ENCODE data around the gene C17orf114.
A peak's percentile ranks its signal among the peaks of the same experiment; 100 is the strongest.

Gene C17orf114

GRCh38 chr17:4789951-4790704 is 12.0 kb downstream of the C17orf114 start:
- no peaks in the 10 kb centered on the region for H3K36me3 ChIP-seq (ENCODE audit: control insufficient read depth, insufficient read depth, low read length)
- H3K9ac ChIP-seq (ENCODE audit: low read length) = peak overlapping the region; percentile 56
- H3K4me1 ChIP-seq (ENCODE audit: control insufficient read depth, insufficient read depth, low read length) = no peaks in the 10 kb centered on the region
- no peaks in the 10 kb centered on the region for H3K27me3 ChIP-seq (ENCODE audit: control insufficient read depth, insufficient read depth, low read length)
- peak overlapping the region; percentile 89 for H3K27ac ChIP-seq (ENCODE audit: low read depth, low read length)
- H3K4me3 ChIP-seq (ENCODE audit: low read length) = peak overlapping the region; percentile 80

GRCh38 chr17:4789701-4789950 is 12.5 kb downstream of the C17orf114 start:
- H3K4me1 ChIP-seq (ENCODE audit: control insufficient read depth, insufficient read depth, low read length) = no peaks in the 10 kb centered on the region
- H3K27ac ChIP-seq (ENCODE audit: low read depth, low read length) = peak overlapping the region; percentile 89
- peak overlapping the region; percentile 80 for H3K4me3 ChIP-seq (ENCODE audit: low read length)
- no peaks in the 10 kb centered on the region for H3K27me3 ChIP-seq (ENCODE audit: control insufficient read depth, insufficient read depth, low read length)
- H3K36me3 ChIP-seq (ENCODE audit: control insufficient read depth, insufficient read depth, low read length) = no peaks in the 10 kb centered on the region
- peak overlapping the region; percentile 56 for H3K9ac ChIP-seq (ENCODE audit: low read length)

- Histone ChIP-seq H3K27ac (ENCODE audit: low read depth, low read length) (peak within 1 kb of the TSS; percentile 89), H3K27me3 (ENCODE audit: control insufficient read depth, insufficient read depth, low read length) (no peaks in the 10 kb centered on the region), H3K4me3 (ENCODE audit: low read length) (peak within 1 kb of the TSS; percentile 80), H3K36me3 (ENCODE audit: control insufficient read depth, insufficient read depth, low read length) (no peaks in the 10 kb centered on the region), H3K4me1 (ENCODE audit: control insufficient read depth, insufficient read depth, low read length) (no peaks in the 10 kb centered on the region), H3K9ac (ENCODE audit: low read length) (peak within 1 kb of the TSS; percentile 56)
These were observed 13.1 kb downstream of the C17orf114 start, which contains the start of gene GLTPD2 for GRCh38 chr17:4788807-4789700. Gene GLTPD2, plus strand, starts transcription at chr17:4788964. Its CDS starts 48 bp downstream, at chr17:4789012.

GRCh38 chr17:4788159-4788806 is 13.8 kb downstream of the C17orf114 start:
- no peak overlapping the region for H3K27ac ChIP-seq (ENCODE audit: low read depth, low read length)
- peak overlapping the region; percentile 80 for H3K4me3 ChIP-seq (ENCODE audit: low read length)
- no peaks in the 10 kb centered on the region for H3K4me1 ChIP-seq (ENCODE audit: control insufficient read depth, insufficient read depth, low read length)
- no peaks in the 10 kb centered on the region for H3K36me3 ChIP-seq (ENCODE audit: control insufficient read depth, insufficient read depth, low read length)
- H3K27me3 ChIP-seq (ENCODE audit: control insufficient read depth, insufficient read depth, low read length) = no peaks in the 10 kb centered on the region
- no peak overlapping the region for H3K9ac ChIP-seq (ENCODE audit: low read length)

GRCh38 chr17:4786516-4786915 is 15.6 kb downstream of the C17orf114 start:
- H3K4me1 ChIP-seq (ENCODE audit: control insufficient read depth, insufficient read depth, low read length) = no peaks in the 10 kb centered on the region
- no peak overlapping the region for H3K27ac ChIP-seq (ENCODE audit: low read depth, low read length)

GRCh38 chr17:4786106-4786511 is 16.0 kb downstream of the C17orf114 start, which contains the start of gene VMO1:
Gene VMO1, minus strand, starts transcription at chr17:4786364. Its CDS starts 12 bp downstream, at chr17:4786352.
- H3K27me3 ChIP-seq (ENCODE audit: control insufficient read depth, insufficient read depth, low read length) = peaks cover 8% of the 10 kb centered on the region
- H3K9ac ChIP-seq (ENCODE audit: low read length) = no peak within 1 kb of the TSS
- peak within 1 kb of the TSS; percentile 55 for H3K4me3 ChIP-seq (ENCODE audit: low read length)
- H3K4me1 ChIP-seq (ENCODE audit: control insufficient read depth, insufficient read depth, low read length) = no peaks in the 10 kb centered on the region
- no peak within 1 kb of the TSS for H3K27ac ChIP-seq (ENCODE audit: low read depth, low read length)
- H3K36me3 ChIP-seq (ENCODE audit: control insufficient read depth, insufficient read depth, low read length) = no peaks in the 10 kb centered on the region

More at GRCh38 chr17:4786516-4786915, 15.6 kb downstream of the C17orf114 start:
- Histone ChIP-seq H3K4me3 (ENCODE audit: low read length) (peak overlapping the region; percentile 55), H3K36me3 (ENCODE audit: control insufficient read depth, insufficient read depth, low read length) (no peaks in the 10 kb centered on the region), H3K27me3 (ENCODE audit: control insufficient read depth, insufficient read depth, low read length) (peaks cover 8% of the 10 kb centered on the region), H3K9ac (ENCODE audit: low read length) (no peak overlapping the region)

GRCh38 chr17:4785311-4786105 is 16.6 kb downstream of the C17orf114 start:
- Histone ChIP-seq H3K4me3 (ENCODE audit: low read length) (peak overlapping the region; percentile 55), H3K27ac (ENCODE audit: low read depth, low read length) (no peak overlapping the region), H3K36me3 (ENCODE audit: control insufficient read depth, insufficient read depth, low read length) (no peaks in the 10 kb centered on the region), H3K9ac (ENCODE audit: low read length) (no peak overlapping the region), H3K27me3 (ENCODE audit: control insufficient read depth, insufficient read depth, low read length) (peaks cover 8% of the 10 kb centered on the region), H3K4me1 (ENCODE audit: control insufficient read depth, insufficient read depth, low read length) (no peaks in the 10 kb centered on the region)

- Histone ChIP-seq H3K4me3 (ENCODE audit: low read length) (no peak overlapping the region), H3K36me3 (ENCODE audit: control insufficient read depth, insufficient read depth, low read length) (no peaks in the 10 kb centered on the region), H3K4me1 (ENCODE audit: control insufficient read depth, insufficient read depth, low read length) (no peaks in the 10 kb centered on the region), H3K27me3 (ENCODE audit: control insufficient read depth, insufficient read depth, low read length) (peaks cover 8% of the 10 kb centered on the region), H3K27ac (ENCODE audit: low read depth, low read length) (no peak overlapping the region), H3K9ac (ENCODE audit: low read length) (no peak overlapping the region)
These were observed 19.5 kb downstream of the C17orf114 start for GRCh38 chr17:4782652-4783051.

- Histone ChIP-seq H3K4me3 (ENCODE audit: low read length) (no peak overlapping the region), H3K27me3 (ENCODE audit: control insufficient read depth, insufficient read depth, low read length) (peaks cover 8% of the 10 kb centered on the region), H3K27ac (ENCODE audit: low read depth, low read length) (no peak overlapping the region), H3K9ac (ENCODE audit: low read length) (no peak overlapping the region), H3K4me1 (ENCODE audit: control insufficient read depth, insufficient read depth, low read length) (no peaks in the 10 kb centered on the region), H3K36me3 (ENCODE audit: control insufficient read depth, insufficient read depth, low read length) (no peaks in the 10 kb centered on the region)
These were observed 21.7 kb downstream of the C17orf114 start for GRCh38 chr17:4780325-4780955.

- H3K36me3 ChIP-seq (ENCODE audit: control insufficient read depth, insufficient read depth, low read length) = no peaks in the 10 kb centered on the region
- H3K27me3 ChIP-seq (ENCODE audit: control insufficient read depth, insufficient read depth, low read length) = peaks cover 8% of the 10 kb centered on the region
- no peak overlapping the region for H3K9ac ChIP-seq (ENCODE audit: low read length)
- H3K4me3 ChIP-seq (ENCODE audit: low read length) = no peak overlapping the region
- no peak overlapping the region for H3K27ac ChIP-seq (ENCODE audit: low read depth, low read length)
- H3K4me1 ChIP-seq (ENCODE audit: control insufficient read depth, insufficient read depth, low read length) = no peaks in the 10 kb centered on the region
These were observed 24.0 kb downstream of the C17orf114 start for GRCh38 chr17:4777969-4778760.

- Histone ChIP-seq H3K4me1 (ENCODE audit: control insufficient read depth, insufficient read depth, low read length) (no peaks in the 10 kb centered on the region), H3K9ac (ENCODE audit: low read length) (no peak overlapping the region), H3K36me3 (ENCODE audit: control insufficient read depth, insufficient read depth, low read length) (no peaks in the 10 kb centered on the region), H3K4me3 (ENCODE audit: low read length) (no peak overlapping the region), H3K27me3 (ENCODE audit: control insufficient read depth, insufficient read depth, low read length) (no peaks in the 10 kb centered on the region), H3K27ac (ENCODE audit: low read depth, low read length) (no peak overlapping the region)
These were observed 29.9 kb downstream of the C17orf114 start for GRCh38 chr17:4772235-4772613.
